Progenitor cell of endocrine pancreas (in vitro differentiated cells): Measurements from ENCODE around the gene UFD1. TPM values are rescaled to one million over a fixed set of nuclear protein-coding genes. Genes with fewer than 3 reads are reported as not detected.

Source experiments
- DNase-seq: peaks from one replicate; pipeline ENCODE4 v3.0.0; 2021; ENCODE audit warnings: low spot score; ENCODE audit not compliant: unreplicated experiment
- H3K27ac Mint-ChIP-seq: 2 replicates; pipeline ENCODE4 v1.8.0; 2021; ENCODE audit warnings: mild to moderate bottlenecking, moderate library complexity, mixed read lengths
- H3K27me3 Mint-ChIP-seq: 2 replicates; pipeline ENCODE4 v1.8.0; 2021; ENCODE audit warnings: mixed read lengths
- H3K36me3 Mint-ChIP-seq: 2 replicates; pipeline ENCODE4 v1.8.0; 2022; ENCODE audit warnings: mixed read lengths; ENCODE audit not compliant: insufficient read depth
- H3K4me1 Mint-ChIP-seq: 2 replicates; pipeline ENCODE4 v1.8.0; 2021; ENCODE audit warnings: low read depth, mixed read lengths
- H3K4me3 Mint-ChIP-seq: 2 replicates; pipeline ENCODE4 v1.8.0; 2021; ENCODE audit warnings: low read depth, mild to moderate bottlenecking, moderate library complexity, mixed read lengths
- H3K9me3 Mint-ChIP-seq: 2 replicates; pipeline ENCODE4 v1.8.0; 2021; ENCODE audit warnings: low read depth, mixed read lengths
- total RNA-seq: library from RNA; stranded (reverse); gene quantifications from 2 replicates; pipeline ENCODE4 v1.2.1, GENCODE V29; 2021
- TF ChIP-seq, protein P1 (sequence below): fragments of 200-600 bp; sonication (generic); IDR thresholded peaks from one replicate; pipeline ENCODE4 v1.5.0; 2021; ENCODE audit warnings: antibody characterized with exemption, mild to moderate bottlenecking; ENCODE audit not compliant: unreplicated experiment

The UFD1 gene
- total RNA-seq, 1 donor from 2014 or later = 55.3 TPM

DNA sequence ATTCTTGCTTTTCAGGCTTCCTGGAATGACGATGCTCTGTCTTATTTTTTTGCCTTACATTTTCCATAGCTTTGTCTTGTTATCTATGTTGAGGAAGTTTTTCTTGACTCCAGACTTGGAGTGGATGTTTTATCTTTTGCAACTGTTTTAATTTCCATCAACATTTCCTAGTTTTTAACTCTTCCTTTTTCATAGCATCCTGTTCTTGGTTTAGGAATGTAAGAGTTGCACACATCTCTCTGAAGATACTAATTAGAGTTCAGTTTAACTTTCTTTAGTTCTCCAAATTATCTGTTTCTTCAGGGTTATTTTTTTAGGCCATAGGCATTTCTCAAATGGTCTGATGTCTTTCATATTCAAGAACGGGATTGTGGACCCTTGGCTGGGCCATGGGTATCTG, 34.8 kb upstream of the UFD1 start:
- Mint-ChIP-seq H3K27ac (no peak overlapping the region), H3K9me3 (no peaks in the 10 kb centered on the region), H3K36me3 (peaks cover 6% of the 10 kb centered on the region), H3K4me3 (no peak overlapping the region), H3K4me1 (no peaks in the 10 kb centered on the region), H3K27me3 (no peaks in the 10 kb centered on the region)
- DNase-seq = no peak
- TF ChIP-seq, protein P1, sequence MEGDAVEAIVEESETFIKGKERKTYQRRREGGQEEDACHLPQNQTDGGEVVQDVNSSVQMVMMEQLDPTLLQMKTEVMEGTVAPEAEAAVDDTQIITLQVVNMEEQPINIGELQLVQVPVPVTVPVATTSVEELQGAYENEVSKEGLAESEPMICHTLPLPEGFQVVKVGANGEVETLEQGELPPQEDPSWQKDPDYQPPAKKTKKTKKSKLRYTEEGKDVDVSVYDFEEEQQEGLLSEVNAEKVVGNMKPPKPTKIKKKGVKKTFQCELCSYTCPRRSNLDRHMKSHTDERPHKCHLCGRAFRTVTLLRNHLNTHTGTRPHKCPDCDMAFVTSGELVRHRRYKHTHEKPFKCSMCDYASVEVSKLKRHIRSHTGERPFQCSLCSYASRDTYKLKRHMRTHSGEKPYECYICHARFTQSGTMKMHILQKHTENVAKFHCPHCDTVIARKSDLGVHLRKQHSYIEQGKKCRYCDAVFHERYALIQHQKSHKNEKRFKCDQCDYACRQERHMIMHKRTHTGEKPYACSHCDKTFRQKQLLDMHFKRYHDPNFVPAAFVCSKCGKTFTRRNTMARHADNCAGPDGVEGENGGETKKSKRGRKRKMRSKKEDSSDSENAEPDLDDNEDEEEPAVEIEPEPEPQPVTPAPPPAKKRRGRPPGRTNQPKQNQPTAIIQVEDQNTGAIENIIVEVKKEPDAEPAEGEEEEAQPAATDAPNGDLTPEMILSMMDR = no peak

- Mint-ChIP-seq H3K4me1 (no peaks in the 10 kb centered on the region), H3K27me3 (no peaks in the 10 kb centered on the region), H3K36me3 (peaks cover 6% of the 10 kb centered on the region), H3K4me3 (no peak overlapping the region), H3K9me3 (no peaks in the 10 kb centered on the region), H3K27ac (no peak overlapping the region)
- DNase-seq = no peak
- TF ChIP-seq, protein P1 = no peak
Measured at GRCh38 chr22:19510919-19511341, 31.9 kb upstream of the UFD1 start.

DNA sequence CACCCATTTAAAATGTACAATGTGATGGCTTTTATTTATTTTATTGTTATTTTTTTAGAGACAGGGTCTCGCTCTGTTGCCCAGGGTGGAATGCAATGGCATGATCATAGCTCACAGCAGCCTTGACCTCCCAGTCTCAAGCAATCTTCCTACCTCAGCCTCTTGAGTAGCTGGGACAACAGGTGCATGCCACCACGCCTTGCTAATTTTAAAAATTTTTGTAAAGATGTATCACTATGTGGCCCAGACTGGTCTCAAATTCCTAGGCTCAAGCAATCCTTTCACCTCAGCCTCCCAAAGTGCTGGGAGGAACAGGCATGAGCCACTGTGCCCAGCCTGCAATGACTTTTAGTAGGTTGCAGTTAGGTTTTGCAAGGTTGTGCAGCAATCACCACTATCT, 30.9 kb upstream of the UFD1 start:
- Mint-ChIP-seq H3K4me3 (no peak overlapping the region), H3K27me3 (no peaks in the 10 kb centered on the region), H3K4me1 (no peaks in the 10 kb centered on the region), H3K27ac (no peak overlapping the region), H3K36me3 (peaks cover 6% of the 10 kb centered on the region), H3K9me3 (no peaks in the 10 kb centered on the region)
- no peak for DNase-seq
- TF ChIP-seq, protein P1 = no peak

- H3K36me3 Mint-ChIP-seq = peaks cover 6% of the 10 kb centered on the region
- H3K4me1 Mint-ChIP-seq = no peaks in the 10 kb centered on the region
- no peak for DNase-seq
- H3K9me3 Mint-ChIP-seq = no peaks in the 10 kb centered on the region
- TF ChIP-seq, protein P1 = no peak
- H3K27me3 Mint-ChIP-seq = no peaks in the 10 kb centered on the region
- H3K4me3 Mint-ChIP-seq = no peak overlapping the region
- no peak overlapping the region for H3K27ac Mint-ChIP-seq
Measured at GRCh38 chr22:19509191-19509590, 30.2 kb upstream of the UFD1 start.

- H3K9me3 Mint-ChIP-seq = no peaks in the 10 kb centered on the region
Measured at GRCh38 chr22:19508024-19508776, 29.2 kb upstream of the UFD1 start.

More at GRCh38 chr22:19508024-19508776, 29.2 kb upstream of the UFD1 start:
- TF ChIP-seq, protein P1 = no peak
- Mint-ChIP-seq H3K27ac (no peak overlapping the region), H3K4me3 (no peak overlapping the region), H3K27me3 (no peaks in the 10 kb centered on the region), H3K36me3 (peaks cover 2% of the 10 kb centered on the region), H3K4me1 (no peaks in the 10 kb centered on the region)
- DNase-seq = no peak
